ENCODE data around the gene ATP1B2. TPM values are rescaled to one million over a fixed set of nuclear protein-coding genes. Genes with fewer than 3 reads are reported as not detected.

The ATP1B2 gene
- polyA plus RNA-seq, 1 experiment = 0.05 TPM

GRCh38 chr17:7644775-7645174 is 6.0 kb upstream of the ATP1B2 start:
- no peak for DNase-seq (ENCODE audit: low read depth, low spot score)
- ChIA-PET CTCF (no interaction called here), POLR2A (no interaction called here)
- H3K4me3 ChIP-seq (ENCODE audit: low read depth, low read length) = no peak overlapping the region
- no peak overlapping the region for H3K27ac ChIP-seq (ENCODE audit: low read depth, low read length)
- peaks cover 7% of the 10 kb centered on the region; the same call in 1 of the 2 replicates for H3K9me3 ChIP-seq (ENCODE audit: control insufficient read depth, insufficient read depth, low read length)
- H3K27me3 ChIP-seq (ENCODE audit: control insufficient read depth, insufficient read depth, low read length) = peaks cover 7% of the 10 kb centered on the region
- TF ChIP-seq CTCF (IDR thresholded peaks at IDR 0.05; ENCODE audit: low read depth, low read length) = no peak

- Histone ChIP-seq H3K4me3 (ENCODE audit: low read depth, low read length) (no peak overlapping the region), H3K27me3 (ENCODE audit: control insufficient read depth, insufficient read depth, low read length) (peaks cover 22% of the 10 kb centered on the region), H3K9me3 (ENCODE audit: control insufficient read depth, insufficient read depth, low read length) (no peaks in the 10 kb centered on the region; the same call in 1 of the 2 replicates), H3K27ac (ENCODE audit: low read depth, low read length) (no peak overlapping the region)
- TF ChIP-seq CTCF (IDR thresholded peaks at IDR 0.05; ENCODE audit: low read depth, low read length) = no peak
- ChIA-PET POLR2A (no interaction called here), CTCF (interaction anchor here (0.6 to 1.5 kb wide), 3 partner anchors 11 to 41 kb away, joined by 4 to 11 read pairs (median 4); partner anchors contain the start of gene TP53)
- peak; percentile 33 for DNase-seq (ENCODE audit: low read depth, low spot score)
These were observed 4.3 kb upstream of the ATP1B2 start for GRCh38 chr17:7646457-7646856.

- Histone ChIP-seq H3K27me3 (ENCODE audit: control insufficient read depth, insufficient read depth, low read length) (peaks cover 27% of the 10 kb centered on the region), H3K4me3 (ENCODE audit: low read depth, low read length) (no peak overlapping the region), H3K9me3 (ENCODE audit: control insufficient read depth, insufficient read depth, low read length) (no peaks in the 10 kb centered on the region; the same call in 1 of the 2 replicates), H3K27ac (ENCODE audit: low read depth, low read length) (no peak overlapping the region)
- TF ChIP-seq CTCF (IDR thresholded peaks at IDR 0.05; ENCODE audit: low read depth, low read length) = no peak
- ChIA-PET POLR2A (no interaction called here), CTCF (interaction anchor here (1.3 to 2.4 kb wide), 3 partner anchors 14 to 41 kb away, joined by 4 to 11 read pairs (median 7); partner anchors contain the start of genes TP53 and WRAP53)
- DNase-seq (ENCODE audit: low read depth, low spot score) = no peak
These were observed 3.7 kb upstream of the ATP1B2 start for GRCh38 chr17:7647018-7647417.

- DNase-seq (ENCODE audit: low read depth, low spot score) = no peak
- H3K27me3 ChIP-seq (ENCODE audit: control insufficient read depth, insufficient read depth, low read length) = peaks cover 55% of the 10 kb centered on the region
- no peaks in the 10 kb centered on the region; the same call in 1 of the 2 replicates for H3K9me3 ChIP-seq (ENCODE audit: control insufficient read depth, insufficient read depth, low read length)
- peak overlapping the region; percentile 22 for H3K4me3 ChIP-seq (ENCODE audit: low read depth, low read length)
- ChIA-PET POLR2A (interaction anchor here (1.0 kb wide), 1 partner anchor 36 kb away, joined by 5 read pairs; the partner anchor contains the start of gene TP53), CTCF (interaction anchor here (0.6 to 1.5 kb wide), 6 partner anchors 12 to 37 kb away, joined by 3 to 10 read pairs (median 3); partner anchors contain the start of genes FXR2, SHBG and TP53)
- TF ChIP-seq CTCF (IDR thresholded peaks at IDR 0.05; ENCODE audit: low read depth, low read length) = no peak
- no peak overlapping the region for H3K27ac ChIP-seq (ENCODE audit: low read depth, low read length)
These were observed 455 bp downstream of the ATP1B2 start for GRCh38 chr17:7651097-7651664.

- CTCF ChIA-PET = interaction anchor here (0.6 kb wide), 1 partner anchor 22 kb away, joined by 3 read pairs; the partner anchor contains the start of gene SHBG
- peak overlapping the region; percentile 10; the same call in 1 of the 2 replicates for H3K4me3 ChIP-seq (ENCODE audit: low read depth, low read length)
- TF ChIP-seq CTCF (IDR thresholded peaks at IDR 0.05; ENCODE audit: low read depth, low read length) = no peak
- peaks cover 55% of the 10 kb centered on the region for H3K27me3 ChIP-seq (ENCODE audit: control insufficient read depth, insufficient read depth, low read length)
- H3K9me3 ChIP-seq (ENCODE audit: control insufficient read depth, insufficient read depth, low read length) = no peaks in the 10 kb centered on the region; the same call in 1 of the 2 replicates
- POLR2A ChIA-PET = interaction anchor here (0.6 kb wide), 1 partner anchor 129 kb away, joined by 3 read pairs; no protein-coding TSS in a partner anchor
- H3K27ac ChIP-seq (ENCODE audit: low read depth, low read length) = no peak overlapping the region
- DNase-seq (ENCODE audit: low read depth, low spot score) = no peak
These were observed 1.1 kb downstream of the ATP1B2 start for GRCh38 chr17:7651665-7652387.
